OCI-LY1 (cell line): ENCODE results near the gene HMGB3.

ENCODE experiments used
- CTCF ChIP-seq: fragments of 200-600 bp; sonication (generic), shearing (Covaris generic); IDR thresholded peaks from 2 replicates; pipeline ENCODE4 v1.5.1; 2017; ENCODE audit warnings: mild to moderate bottlenecking, antibody characterized with exemption, low read length, moderate library complexity, mixed read lengths
- EZH2 ChIP-seq: fragments of 200-600 bp; sonication (generic), shearing (Covaris generic); IDR thresholded peaks from 2 replicates; pipeline ENCODE4 v1.8.0; 2017; ENCODE audit warnings: borderline replicate concordance, mixed run types, mild to moderate bottlenecking, antibody characterized with exemption, low read length, moderate library complexity, mixed read lengths

GRCh38 chrX:151039351-151039750 lies 56.2 kb downstream of the HMGB3 start:
- TF ChIP-seq CTCF (no peak), EZH2 (no peak)
